HepG2 (cell line): ENCODE measurements around the gene TOM1L2. TPM values are rescaled to one million over a fixed set of nuclear protein-coding genes. Genes with fewer than 3 reads are reported as not detected.

Experiments used
- BRCA1 ChIP-seq: sonication (generic); formaldehyde crosslinking; IDR thresholded peaks from 2 replicates; pipeline ENCODE4 v1.4.0; 2020; ENCODE audit warnings: missing genetic modification reagents
- CEBPB ChIP-seq: IDR thresholded peaks from 2 replicates; pipeline ENCODE4 v1.6.1; 2011; ENCODE audit warnings: low read depth, low read length, improper control_type of control experiment, borderline replicate concordance
- CREM ChIP-seq, 2 experiments: sonication (generic) in 1 of 2; formaldehyde crosslinking in 1 of 2; IDR thresholded peaks; 2 replicates each; pipeline versions ENCODE4 v1.4.0 to v1.6.1; 2016 to 2020; ENCODE audit warnings: antibody characterized with exemption in 1 of 2, mild to moderate bottlenecking in 1 of 2, missing genetic modification reagents in 1 of 2
- ELF3 ChIP-seq: IDR thresholded peaks from 2 replicates; pipeline ENCODE4 v1.6.1; 2016; ENCODE audit warnings: missing genetic modification reagents, missing compliant biosample characterization
- HNRNPLL ChIP-seq: fragments of 200-400 bp; formaldehyde crosslinking; IDR thresholded peaks from 2 replicates; pipeline ENCODE4 v1.6.1; 2017; ENCODE audit warnings: mild to moderate bottlenecking, low read depth, low read length; ENCODE audit not compliant: poor library complexity, severe bottlenecking
- KDM5A ChIP-seq: fragments of 200-600 bp; sonication (generic); IDR thresholded peaks from 2 replicates; pipeline ENCODE4 v1.7.0; 2018; ENCODE audit warnings: antibody characterized with exemption, mild to moderate bottlenecking, low read length, borderline replicate concordance
- MLX ChIP-seq: IDR thresholded peaks from 2 replicates; pipeline ENCODE4 v1.6.1; 2016
- RXRB ChIP-seq: IDR thresholded peaks from 2 replicates; pipeline ENCODE4 v1.6.1; 2016; ENCODE audit warnings: borderline replicate concordance, missing genetic modification reagents, missing compliant biosample characterization
- THRA ChIP-seq: sonication (generic); formaldehyde crosslinking; IDR thresholded peaks from 2 replicates; pipeline ENCODE4 v1.4.0; 2020; ENCODE audit warnings: missing genetic modification reagents, borderline replicate concordance
- ZC3H13 ChIP-seq: sonication (generic); formaldehyde crosslinking; IDR thresholded peaks from 2 replicates; pipeline ENCODE4 v1.8.1; 2023; ENCODE audit warnings: mild to moderate bottlenecking, missing genetic modification reagents, moderate library complexity
- ZNF343 ChIP-seq: sonication (generic); formaldehyde crosslinking; IDR thresholded peaks from 2 replicates; pipeline ENCODE4 v1.4.0; 2020; ENCODE audit warnings: mild to moderate bottlenecking, missing genetic modification reagents
- ZNF430 ChIP-seq: sonication (generic); formaldehyde crosslinking; IDR thresholded peaks from 2 replicates; pipeline ENCODE4 v1.9.0; 2021; ENCODE audit warnings: mild to moderate bottlenecking, missing genetic modification reagents
- ZNF616 ChIP-seq: sonication (generic); formaldehyde crosslinking; IDR thresholded peaks from 2 replicates; pipeline ENCODE4 v1.5.0; 2020; ENCODE audit warnings: low read depth, mild to moderate bottlenecking, missing genetic modification reagents
- ZNF710 ChIP-seq: sonication (generic); formaldehyde crosslinking; IDR thresholded peaks from 2 replicates; pipeline ENCODE4 v1.5.0; 2020; ENCODE audit warnings: mild to moderate bottlenecking, missing genetic modification reagents, borderline replicate concordance
- polyA plus RNA-seq, 8 experiments: library from polyadenylated mRNA; depleted of rRNA in 3 of 8; stranded (reverse) in 7 of 8; unstranded in 1 of 8; fragments of >200 nt; fragmentation: Illumina TruSeq in 4 of 8; extraction: Trizol in 4 of 8; gene quantifications; 2 replicates each; pipeline versions ENCODE4 v1.2.1 to v1.2.3, GENCODE V29; 2011 to 2016; ENCODE audit warnings: low read depth in 4 of 8, missing spikeins in 1 of 8, mixed read lengths in 1 of 8; ENCODE audit not compliant: insufficient read depth in 1 of 8
- total RNA-seq, 5 experiments: library from RNA; depleted of rRNA; stranded (reverse); fragments of >200 nt; fragmentation: Illumina TruSeq; extraction: Trizol; gene quantifications; 2 replicates each; pipeline ENCODE4 v1.2.3, GENCODE V29; 2016; ENCODE audit warnings: low read depth in 1 of 5
- TF ChIP-seq, protein P1 (sequence below): sonication (generic); formaldehyde crosslinking; IDR thresholded peaks from 2 replicates; pipeline ENCODE4 v1.4.0; 2020; ENCODE audit warnings: missing genetic modification reagents
- TF ChIP-seq, protein P2 (sequence below): sonication (generic); formaldehyde crosslinking; conservative IDR thresholded peaks from 2 replicates; pipeline ENCODE4 v1.4.0; 2020; ENCODE audit warnings: missing genetic modification reagents

TOM1L2 gene
- total and polyA plus RNA-seq, 2 of the 13 experiments (the other 11 are each of a cell fraction or from before 2014, with no cell fraction given), result 4.7 to 7.4 TPM

DNA sequence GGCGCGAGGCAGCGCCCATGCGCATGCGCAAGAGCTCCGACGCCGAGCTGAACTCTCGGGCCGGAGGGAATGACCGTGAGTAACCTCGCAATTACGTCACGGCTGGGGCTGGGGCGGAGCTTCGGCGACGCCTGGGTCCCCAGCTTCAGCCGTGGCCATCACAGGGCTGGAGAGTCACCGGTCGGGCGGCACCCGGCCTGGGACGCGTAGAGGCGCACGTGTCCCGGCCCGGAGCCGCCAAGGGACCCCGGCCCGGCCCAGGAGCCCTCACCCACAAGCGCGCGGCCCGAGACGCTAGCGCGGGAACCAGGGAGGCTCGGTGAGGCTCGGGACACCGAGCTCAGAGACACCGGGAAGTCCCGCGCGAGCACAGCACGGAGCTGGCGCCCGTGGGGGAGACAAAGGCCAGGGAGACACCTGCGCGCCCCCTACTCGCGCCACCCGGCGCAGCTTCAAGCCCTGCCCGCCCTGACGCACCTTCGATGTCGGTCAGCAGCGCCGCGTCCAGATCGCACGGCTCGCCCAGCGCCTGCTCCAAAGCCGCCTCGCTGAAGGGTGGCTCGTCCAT, 135.9 kb downstream of the TOM1L2 start (continued):
- no peak; the same call in 1 of the 2 replicates for TF ChIP-seq MLX (CRISPR knock-in tag)
- TF ChIP-seq ZNF616 (CRISPR knock-in tag), result 0 out of 2 replicates have a peak, but pooled peaks have one; percentile 35
- TF ChIP-seq, protein P1, sequence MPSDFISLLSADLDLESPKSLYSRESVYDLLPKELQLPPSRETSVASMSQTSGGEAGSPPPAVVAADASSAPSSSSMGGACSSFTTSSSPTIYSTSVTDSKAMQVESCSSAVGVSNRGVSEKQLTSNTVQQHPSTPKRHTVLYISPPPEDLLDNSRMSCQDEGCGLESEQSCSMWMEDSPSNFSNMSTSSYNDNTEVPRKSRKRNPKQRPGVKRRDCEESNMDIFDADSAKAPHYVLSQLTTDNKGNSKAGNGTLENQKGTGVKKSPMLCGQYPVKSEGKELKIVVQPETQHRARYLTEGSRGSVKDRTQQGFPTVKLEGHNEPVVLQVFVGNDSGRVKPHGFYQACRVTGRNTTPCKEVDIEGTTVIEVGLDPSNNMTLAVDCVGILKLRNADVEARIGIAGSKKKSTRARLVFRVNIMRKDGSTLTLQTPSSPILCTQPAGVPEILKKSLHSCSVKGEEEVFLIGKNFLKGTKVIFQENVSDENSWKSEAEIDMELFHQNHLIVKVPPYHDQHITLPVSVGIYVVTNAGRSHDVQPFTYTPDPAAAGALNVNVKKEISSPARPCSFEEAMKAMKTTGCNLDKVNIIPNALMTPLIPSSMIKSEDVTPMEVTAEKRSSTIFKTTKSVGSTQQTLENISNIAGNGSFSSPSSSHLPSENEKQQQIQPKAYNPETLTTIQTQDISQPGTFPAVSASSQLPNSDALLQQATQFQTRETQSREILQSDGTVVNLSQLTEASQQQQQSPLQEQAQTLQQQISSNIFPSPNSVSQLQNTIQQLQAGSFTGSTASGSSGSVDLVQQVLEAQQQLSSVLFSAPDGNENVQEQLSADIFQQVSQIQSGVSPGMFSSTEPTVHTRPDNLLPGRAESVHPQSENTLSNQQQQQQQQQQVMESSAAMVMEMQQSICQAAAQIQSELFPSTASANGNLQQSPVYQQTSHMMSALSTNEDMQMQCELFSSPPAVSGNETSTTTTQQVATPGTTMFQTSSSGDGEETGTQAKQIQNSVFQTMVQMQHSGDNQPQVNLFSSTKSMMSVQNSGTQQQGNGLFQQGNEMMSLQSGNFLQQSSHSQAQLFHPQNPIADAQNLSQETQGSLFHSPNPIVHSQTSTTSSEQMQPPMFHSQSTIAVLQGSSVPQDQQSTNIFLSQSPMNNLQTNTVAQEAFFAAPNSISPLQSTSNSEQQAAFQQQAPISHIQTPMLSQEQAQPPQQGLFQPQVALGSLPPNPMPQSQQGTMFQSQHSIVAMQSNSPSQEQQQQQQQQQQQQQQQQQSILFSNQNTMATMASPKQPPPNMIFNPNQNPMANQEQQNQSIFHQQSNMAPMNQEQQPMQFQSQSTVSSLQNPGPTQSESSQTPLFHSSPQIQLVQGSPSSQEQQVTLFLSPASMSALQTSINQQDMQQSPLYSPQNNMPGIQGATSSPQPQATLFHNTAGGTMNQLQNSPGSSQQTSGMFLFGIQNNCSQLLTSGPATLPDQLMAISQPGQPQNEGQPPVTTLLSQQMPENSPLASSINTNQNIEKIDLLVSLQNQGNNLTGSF (CRISPR knock-in tag), result 0 out of 2 replicates have a peak, but pooled peaks have one; percentile 60
- peak; percentile 62 for TF ChIP-seq HNRNPLL
- TF ChIP-seq BRCA1 (CRISPR knock-in tag), result peak; percentile 86; the same call in 1 of the 2 replicates
- TF ChIP-seq CEBPB, result peak; percentile 80; the same call in 1 of the 2 replicates
- TF ChIP-seq, protein P2, sequence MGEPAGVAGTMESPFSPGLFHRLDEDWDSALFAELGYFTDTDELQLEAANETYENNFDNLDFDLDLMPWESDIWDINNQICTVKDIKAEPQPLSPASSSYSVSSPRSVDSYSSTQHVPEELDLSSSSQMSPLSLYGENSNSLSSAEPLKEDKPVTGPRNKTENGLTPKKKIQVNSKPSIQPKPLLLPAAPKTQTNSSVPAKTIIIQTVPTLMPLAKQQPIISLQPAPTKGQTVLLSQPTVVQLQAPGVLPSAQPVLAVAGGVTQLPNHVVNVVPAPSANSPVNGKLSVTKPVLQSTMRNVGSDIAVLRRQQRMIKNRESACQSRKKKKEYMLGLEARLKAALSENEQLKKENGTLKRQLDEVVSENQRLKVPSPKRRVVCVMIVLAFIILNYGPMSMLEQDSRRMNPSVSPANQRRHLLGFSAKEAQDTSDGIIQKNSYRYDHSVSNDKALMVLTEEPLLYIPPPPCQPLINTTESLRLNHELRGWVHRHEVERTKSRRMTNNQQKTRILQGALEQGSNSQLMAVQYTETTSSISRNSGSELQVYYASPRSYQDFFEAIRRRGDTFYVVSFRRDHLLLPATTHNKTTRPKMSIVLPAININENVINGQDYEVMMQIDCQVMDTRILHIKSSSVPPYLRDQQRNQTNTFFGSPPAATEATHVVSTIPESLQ (CRISPR knock-in tag), result no peak
- TF ChIP-seq ZNF710 (CRISPR knock-in tag), result 0 out of 2 replicates have a peak, but pooled peaks have one; percentile 51
- 0 out of 2 replicates have a peak, but pooled peaks have one; percentile 32 for TF ChIP-seq ELF3 (CRISPR knock-in tag)
- TF ChIP-seq ZNF343 (CRISPR knock-in tag), result peak; percentile 91; the same call in 1 of the 2 replicates
- TF ChIP-seq CREM (IDR thresholded peaks at IDR 0.05), result peak; percentile 73; the same call in 1 of the 2 replicates
- TF ChIP-seq CREM (CRISPR knock-in tag; IDR thresholded peaks at IDR 0.05), result no peak
- TF ChIP-seq KDM5A, result peak; percentile 50; the same call in 1 of the 2 replicates
- peak; percentile 94; the same call in 1 of the 2 replicates for TF ChIP-seq THRA (CRISPR knock-in tag)
- peak; percentile 58; the same call in 1 of the 2 replicates for TF ChIP-seq ZNF430
- TF ChIP-seq RXRB (CRISPR knock-in tag), result peak; percentile 99
- peak; percentile 78 for TF ChIP-seq ZC3H13 (CRISPR knock-in tag)
